IPS-11a (cell line): ENCODE measurements around the gene TMX2.
A peak's percentile ranks its signal among the peaks of the same experiment; 100 is the strongest.
"Not testable (repeated sequence)": the region's sequence is repeated elsewhere in the genome, so short reads cannot be mapped to it uniquely, and the experiment has no call there.

Experiments
- H3K4me3 ChIP-seq: one replicate; pipeline ENCODE4 v1.5.1; 2013; ENCODE audit warnings: low read depth, low read length, control low read depth

The TMX2 gene

GRCh38 chr11:57712256-57713150 lies at the start of gene TMX2:
Gene TMX2 (plus strand): TSS chr11:57712593. CDS start chr11:57712619, 26 bp downstream.
- H3K4me3 ChIP-seq, result peak within 1 kb of the TSS; percentile 100

- H3K4me3 ChIP-seq, result no peak overlapping the region
Observed at GRCh38 chr11:57662893-57663292, 49.5 kb upstream of the TMX2 start.

- no peak overlapping the region for H3K4me3 ChIP-seq
Observed at GRCh38 chr11:57663975-57664374, 48.4 kb upstream of the TMX2 start.

- peak overlapping the region; percentile 96 for H3K4me3 ChIP-seq
Observed at GRCh38 chr11:57667117-57667735, 45.2 kb upstream of the TMX2 start.

GRCh38 chr11:57667736-57668433 lies 44.5 kb upstream of the TMX2 start, which contains the start of gene ZDHHC5:
Gene ZDHHC5 (plus strand): TSS chr11:57668114. CDS start chr11:57673091, 4,977 bp downstream.
- peak within 1 kb of the TSS; percentile 96 for H3K4me3 ChIP-seq

GRCh38 chr11:57668434-57668782 lies 44.0 kb upstream of the TMX2 start:
- peak overlapping the region; percentile 96 for H3K4me3 ChIP-seq

GRCh38 chr11:57674251-57674650 lies 38.1 kb upstream of the TMX2 start:
- H3K4me3 ChIP-seq, result no peak overlapping the region

- no peak overlapping the region for H3K4me3 ChIP-seq
Observed at GRCh38 chr11:57675176-57675941, 37.0 kb upstream of the TMX2 start.

GRCh38 chr11:57679396-57679795 lies 33.0 kb upstream of the TMX2 start:
- no peak overlapping the region for H3K4me3 ChIP-seq

GRCh38 chr11:57680552-57680874 lies 31.9 kb upstream of the TMX2 start:
- H3K4me3 ChIP-seq, result no peak overlapping the region

GRCh38 chr11:57681168-57681567 lies 31.2 kb upstream of the TMX2 start:
- H3K4me3 ChIP-seq, result no peak overlapping the region

GRCh38 chr11:57690474-57690873 lies 21.9 kb upstream of the TMX2 start:
- not testable (repeated sequence) for H3K4me3 ChIP-seq

- no peak overlapping the region for H3K4me3 ChIP-seq
Observed at GRCh38 chr11:57698843-57699365, 13.5 kb upstream of the TMX2 start.

- H3K4me3 ChIP-seq, result no peak overlapping the region
Observed at GRCh38 chr11:57699813-57700212, 12.6 kb upstream of the TMX2 start.

GRCh38 chr11:57700425-57700824 lies 12.0 kb upstream of the TMX2 start:
- no peak overlapping the region for H3K4me3 ChIP-seq

- no peak overlapping the region for H3K4me3 ChIP-seq
Observed at GRCh38 chr11:57703341-57703740, 9.1 kb upstream of the TMX2 start.

- H3K4me3 ChIP-seq, result no peak overlapping the region
Observed at GRCh38 chr11:57704932-57705331, 7.5 kb upstream of the TMX2 start.

- H3K4me3 ChIP-seq, result not testable (repeated sequence)
Observed at GRCh38 chr11:57705432-57705831, 7.0 kb upstream of the TMX2 start.

GRCh38 chr11:57709802-57710367 lies 2.5 kb upstream of the TMX2 start:
- no peak overlapping the region for H3K4me3 ChIP-seq
